Muscle of back (tissue), 11 donors: Measurements from ENCODE around the gene OPHN1. TPM values are rescaled to one million over a fixed set of nuclear protein-coding genes. Genes with fewer than 3 reads are reported as not detected.
"Not testable (repeated sequence)": the region's sequence is repeated elsewhere in the genome, so short reads cannot be mapped to it uniquely, and the experiment has no call there.

Experiments
- DNase-seq, 3 donors: peaks; one replicate each; pipeline versions ENCODE4 v3.0.0 to v3.0.0-alpha.2; 2013
- polyA plus RNA-seq, 10 donors: library from polyadenylated mRNA; unstranded; fragments of 120-200 nt; gene quantifications; one replicate each; pipeline ENCODE4 v1.2.1, GENCODE V29; 2013; ENCODE audit not compliant: insufficient read length in 10 of 10

Gene OPHN1
- polyA plus RNA-seq, 10 donors = 11.2 to 23.1 (median 14.9) TPM

DNA sequence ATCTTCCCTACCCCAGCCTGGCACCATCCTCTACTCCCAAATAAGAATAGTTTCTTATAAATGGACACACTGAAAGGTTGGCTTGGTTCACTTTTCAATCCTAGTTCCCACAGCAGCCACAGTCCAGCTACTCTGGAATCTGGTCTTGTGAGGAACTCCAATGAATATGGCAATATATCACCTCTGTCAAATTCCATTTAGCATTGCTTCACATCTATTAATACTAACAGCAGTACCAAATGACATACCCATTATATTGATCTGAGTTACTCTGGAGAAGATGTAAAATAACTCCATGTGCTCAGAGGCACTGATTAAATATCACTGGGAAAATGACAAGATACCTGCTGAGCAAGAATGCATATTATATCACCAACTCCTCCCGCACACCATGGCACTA, 8.6 kb downstream of the OPHN1 start:
- DNase-seq = no peak

DNA sequence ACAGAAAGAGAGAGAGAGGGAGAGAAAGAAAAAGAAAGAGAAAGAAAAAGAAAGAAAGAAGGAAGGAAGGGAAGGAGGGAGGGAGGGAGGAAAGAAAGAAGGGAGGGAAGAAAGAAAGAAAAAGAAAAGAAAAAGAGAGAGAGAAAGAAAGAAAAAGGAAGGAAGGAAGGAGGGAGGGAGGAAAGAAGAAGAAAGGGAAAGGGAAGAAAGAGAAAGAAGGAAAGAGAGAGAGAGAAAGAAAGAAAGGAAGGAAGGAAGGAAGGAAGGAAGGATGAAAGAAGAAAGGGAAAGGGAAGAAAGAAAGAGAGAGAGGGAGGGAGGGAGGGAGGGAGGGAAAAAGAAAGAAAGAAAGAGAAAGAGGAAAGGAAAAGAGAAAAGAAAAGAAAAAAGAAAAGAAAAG, 10.8 kb downstream of the OPHN1 start:
- no peak for DNase-seq

DNA sequence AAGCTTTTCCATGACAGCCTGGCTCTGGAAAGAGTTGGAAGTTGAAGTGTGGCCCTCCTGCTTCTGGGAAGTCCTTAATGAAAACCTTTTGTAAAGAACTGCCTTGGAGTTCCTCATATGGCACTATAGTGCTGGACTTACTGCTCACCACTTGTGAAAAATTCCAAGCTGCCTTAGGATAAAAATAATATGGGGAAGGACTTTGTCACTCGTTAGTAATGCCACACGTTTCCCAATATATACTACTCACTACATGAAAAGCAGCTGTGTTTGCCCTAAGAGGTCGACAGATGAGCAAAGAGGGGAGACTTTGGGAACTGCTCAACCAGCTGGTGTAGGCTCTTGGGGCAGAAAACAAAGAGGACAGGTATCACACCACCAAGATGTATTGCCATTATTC, 11.7 kb downstream of the OPHN1 start:
- DNase-seq = no peak

DNA sequence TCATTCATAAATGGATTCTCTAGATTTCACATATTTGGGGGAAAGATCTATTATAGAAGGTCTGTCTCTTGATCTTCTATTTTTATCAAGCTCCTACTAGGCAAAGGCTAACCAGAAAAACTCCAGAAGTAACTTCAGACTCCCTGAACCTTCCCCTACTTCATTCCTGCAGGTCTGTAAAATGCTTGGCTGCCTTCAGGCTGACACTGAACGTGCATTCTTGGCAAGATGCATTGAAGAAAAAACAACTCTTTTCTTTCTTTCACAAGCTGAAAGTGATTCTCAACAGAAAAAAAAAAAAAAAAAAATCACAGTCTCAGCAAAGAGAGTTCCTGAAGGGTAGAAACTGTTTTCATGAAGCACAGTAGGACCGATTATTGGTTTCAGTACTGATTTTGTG, 12.7 kb downstream of the OPHN1 start:
- DNase-seq = peak in 1 of 3 donors; percentile 53

DNA sequence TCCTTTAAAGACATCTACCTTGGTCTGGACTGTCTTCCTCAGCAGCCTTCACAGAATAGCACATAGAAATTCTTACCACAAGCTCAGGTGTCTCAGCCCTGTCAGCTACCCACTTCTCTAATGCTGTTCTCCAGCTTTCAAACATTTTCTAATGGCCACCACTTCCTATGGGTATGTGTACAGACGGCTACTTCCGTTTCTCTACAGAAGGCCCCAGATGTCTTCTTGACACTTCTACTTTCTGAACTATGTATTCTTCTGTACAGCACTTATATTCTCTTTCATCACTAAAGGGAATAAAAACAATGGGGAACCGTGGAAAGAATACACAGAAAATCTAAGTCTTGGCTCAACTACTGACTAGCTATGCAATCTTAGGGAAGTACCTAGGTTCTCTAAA, 13.3 kb downstream of the OPHN1 start:
- DNase-seq = no peak

DNA sequence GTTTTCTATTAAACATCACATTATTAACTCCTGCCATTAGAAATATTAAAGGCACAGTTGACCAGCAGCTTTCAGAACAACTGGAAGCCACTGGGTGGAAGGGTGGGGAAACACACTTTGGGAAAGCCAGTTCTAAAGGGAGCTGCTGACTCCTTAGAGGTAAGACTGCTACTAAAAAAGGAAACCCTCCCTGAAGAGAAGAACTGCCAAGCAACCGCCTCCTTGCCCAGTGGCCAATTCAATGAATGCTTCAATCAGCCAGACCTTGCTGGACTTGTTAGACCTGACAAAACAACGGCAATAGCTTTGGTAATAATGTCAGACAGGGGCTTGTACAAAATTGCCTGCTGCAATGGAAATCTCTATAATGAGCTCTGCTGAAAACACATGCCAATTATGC, 15.6 kb downstream of the OPHN1 start:
- no peak for DNase-seq

DNA sequence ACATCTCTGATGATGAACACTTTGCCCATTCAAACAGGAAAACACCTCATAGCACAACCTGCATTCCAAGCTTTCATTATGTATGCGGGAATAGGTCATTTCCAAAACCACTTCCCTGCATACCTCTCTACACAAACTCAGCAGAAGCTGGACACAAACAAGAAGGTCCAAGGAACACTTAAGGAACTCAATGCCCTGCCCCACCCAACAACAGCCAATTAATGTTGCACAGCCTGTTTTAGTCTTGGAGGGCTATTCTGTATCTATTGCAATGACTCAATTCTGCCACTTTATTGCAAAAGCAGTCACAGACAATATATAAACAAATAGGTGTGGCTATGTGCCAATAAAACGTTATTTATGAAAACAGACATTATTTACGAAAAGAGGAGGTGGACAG, 16.7 kb downstream of the OPHN1 start:
- DNase-seq = no peak

DNA sequence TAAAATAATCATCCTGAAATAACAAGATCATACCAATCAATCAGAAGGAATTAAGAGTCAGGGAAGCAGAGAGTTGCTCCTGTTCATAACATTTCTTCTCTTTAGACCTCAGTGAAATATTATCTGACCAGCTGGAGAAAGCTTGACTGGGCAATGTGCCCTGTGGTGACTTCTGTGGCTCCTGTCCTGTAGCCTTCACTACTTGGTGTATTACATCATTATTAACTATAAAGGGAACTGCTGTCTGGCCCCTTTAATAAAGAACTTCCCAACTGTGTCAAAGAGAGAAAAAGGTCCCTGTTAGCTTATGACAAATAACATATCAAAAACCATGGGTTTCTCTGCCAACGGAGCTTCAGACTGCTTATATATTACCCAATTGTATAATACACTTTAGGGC, 18.0 kb downstream of the OPHN1 start:
- peak in 2 of 3 donors; percentile 42 to 49 for DNase-seq

DNA sequence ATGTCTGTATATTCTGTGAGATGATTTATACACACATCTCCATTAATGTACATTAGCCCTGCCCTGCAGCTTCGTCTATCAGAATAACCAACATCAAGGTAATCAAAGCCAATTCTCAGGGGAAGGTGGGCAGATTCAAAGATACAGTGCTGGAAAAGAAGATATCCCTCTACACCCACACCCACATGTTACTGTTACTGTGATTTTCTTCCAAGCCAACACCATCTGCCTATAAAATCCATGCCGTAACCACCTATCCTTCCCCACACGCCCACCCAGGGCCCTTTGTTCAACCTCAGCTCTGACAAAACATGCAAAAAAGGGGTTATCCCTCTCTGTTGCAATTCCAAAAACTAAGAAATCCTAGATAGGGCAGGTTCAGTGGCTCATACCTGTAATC, 20.0 kb downstream of the OPHN1 start:
- no peak for DNase-seq

DNA sequence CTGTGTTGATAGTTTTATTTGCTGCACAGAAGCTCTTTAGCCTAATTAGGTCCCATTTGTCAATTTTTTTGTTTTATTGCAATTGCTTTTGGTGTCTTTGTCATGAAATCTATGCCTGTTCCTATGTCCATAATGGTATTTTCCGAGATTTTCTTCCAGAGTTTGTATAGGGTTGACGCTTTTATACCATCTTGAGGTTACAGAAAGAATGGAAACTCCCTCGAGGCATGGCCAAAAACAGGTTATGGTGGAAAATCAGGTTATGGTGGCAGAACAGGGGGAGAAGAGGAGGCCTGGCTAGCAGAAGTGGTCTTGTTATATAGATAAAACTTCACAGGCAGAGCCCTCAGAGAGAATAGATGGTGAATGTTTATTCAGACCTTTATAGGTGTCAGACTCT, 21.6 kb downstream of the OPHN1 start:
- no peak for DNase-seq

DNA sequence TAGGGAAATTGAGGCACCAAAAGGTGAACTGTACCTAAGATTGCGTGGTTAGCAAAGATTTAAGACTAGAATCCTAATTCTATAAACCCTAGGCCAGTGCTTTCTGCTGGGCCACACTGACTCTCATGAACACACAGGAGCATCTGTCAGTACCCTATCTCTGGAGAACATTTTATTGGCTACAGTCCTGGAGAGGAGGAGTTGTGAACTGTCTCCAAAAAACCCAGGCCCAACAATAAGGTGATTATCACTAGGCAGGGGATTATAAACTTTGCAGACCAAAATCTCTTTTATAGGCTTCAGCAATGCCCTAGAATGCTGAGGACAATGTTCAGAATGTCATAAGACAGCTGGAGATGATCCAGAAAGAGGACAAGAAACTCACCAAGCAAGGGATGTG, 24.1 kb downstream of the OPHN1 start:
- DNase-seq = peak in 1 of 3 donors; percentile 42

DNA sequence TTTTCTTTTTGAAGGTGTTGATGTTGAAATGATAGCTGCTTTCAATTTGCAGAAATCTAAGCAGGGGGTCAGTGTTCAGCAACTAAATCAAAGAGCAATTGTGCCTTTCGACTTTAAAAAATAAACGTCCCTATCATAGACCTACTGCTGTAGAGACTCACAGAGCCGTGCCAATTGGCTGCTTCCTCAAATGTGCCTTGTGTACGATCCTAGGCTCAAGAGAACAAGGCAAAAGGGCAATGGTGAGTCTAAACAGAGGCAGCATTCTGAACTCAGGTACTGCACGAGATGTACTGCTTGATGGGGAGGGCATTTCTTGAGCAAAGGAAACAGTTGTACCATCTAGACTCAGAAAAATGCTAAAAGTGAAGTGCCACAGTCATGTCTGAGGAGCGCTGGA, 29.8 kb downstream of the OPHN1 start:
- DNase-seq = no peak

DNA sequence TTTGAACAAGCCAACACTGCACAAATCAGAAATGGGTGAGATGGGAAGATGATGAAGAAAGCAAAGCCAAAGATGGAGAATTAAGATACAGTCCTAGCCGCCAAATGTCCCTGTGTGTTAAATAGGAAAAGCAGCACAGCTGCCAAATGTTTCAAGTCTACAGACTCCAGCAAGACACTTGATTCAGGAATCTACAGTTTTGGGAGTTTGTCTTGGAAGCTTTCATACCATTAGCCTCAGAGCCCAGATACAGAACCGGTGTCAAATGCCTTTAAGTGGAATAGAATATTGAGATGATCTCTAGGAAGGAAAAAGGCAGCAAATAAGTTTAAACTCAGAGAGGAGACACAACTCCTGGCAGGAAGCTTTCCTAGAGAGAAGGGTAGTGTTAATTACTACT, 30.3 kb downstream of the OPHN1 start:
- DNase-seq = peak in 1 of 3 donors; percentile 27

DNA sequence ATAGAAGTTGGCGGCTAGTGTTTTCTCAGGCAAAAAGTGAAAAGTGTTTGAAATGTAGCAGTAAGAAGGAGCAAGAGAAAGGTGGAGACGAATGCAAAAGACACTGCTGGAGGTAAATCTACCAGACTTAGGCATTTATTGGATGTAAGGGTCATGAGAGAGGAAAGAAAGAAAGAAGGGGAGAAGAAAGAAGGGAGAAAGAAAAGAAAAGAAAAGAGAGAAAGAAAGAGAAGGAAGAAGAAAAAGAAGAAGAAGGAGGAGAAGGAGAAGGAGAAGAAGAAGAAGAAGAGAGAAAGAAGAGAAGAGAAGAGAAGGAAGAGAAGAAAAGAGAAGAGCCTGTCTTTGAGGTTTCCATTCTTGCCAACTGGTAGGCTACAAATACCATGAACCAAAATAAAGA, 31.2 kb downstream of the OPHN1 start:
- DNase-seq = no peak

DNA sequence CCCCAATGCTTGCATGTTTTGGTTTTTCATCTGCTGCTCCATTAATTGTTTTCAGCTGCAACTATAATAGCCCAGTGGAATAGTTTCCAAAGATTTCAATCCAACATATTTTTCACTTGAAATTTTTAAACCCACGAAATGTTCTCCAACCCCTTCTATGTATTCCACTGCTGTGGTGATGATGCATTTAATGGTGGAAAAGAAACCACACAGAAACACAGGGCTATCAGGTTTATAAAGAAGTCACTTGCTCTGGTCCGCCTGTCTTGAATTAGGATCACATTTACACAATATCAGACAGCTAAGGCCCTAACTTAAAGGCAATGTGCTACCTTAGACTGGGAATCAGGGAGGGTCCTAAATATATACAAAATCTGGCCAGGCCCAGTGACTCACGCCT, 35.0 kb downstream of the OPHN1 start:
- DNase-seq = peak in 1 of 3 donors; percentile 27

DNA sequence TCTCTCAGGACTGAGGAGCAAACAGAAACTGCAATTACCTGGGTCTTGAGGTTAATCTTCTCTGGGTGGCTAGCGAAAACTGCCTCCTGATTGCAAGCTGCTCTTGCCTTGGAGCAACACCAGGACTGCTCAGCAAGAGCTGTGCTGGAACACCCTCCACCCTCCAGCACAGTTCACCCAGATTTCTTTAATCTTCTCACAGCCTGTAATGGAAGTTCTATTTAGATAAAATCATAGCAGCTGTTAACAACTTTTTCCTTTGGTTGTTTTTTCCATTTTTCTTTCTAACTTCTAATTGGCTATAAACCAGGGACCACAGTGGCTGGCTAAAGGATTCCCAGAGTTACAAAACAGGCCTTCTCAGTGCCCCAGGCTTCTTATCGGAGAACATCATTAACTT, 36.3 kb downstream of the OPHN1 start:
- DNase-seq = peak in 1 of 3 donors; percentile 42

DNA sequence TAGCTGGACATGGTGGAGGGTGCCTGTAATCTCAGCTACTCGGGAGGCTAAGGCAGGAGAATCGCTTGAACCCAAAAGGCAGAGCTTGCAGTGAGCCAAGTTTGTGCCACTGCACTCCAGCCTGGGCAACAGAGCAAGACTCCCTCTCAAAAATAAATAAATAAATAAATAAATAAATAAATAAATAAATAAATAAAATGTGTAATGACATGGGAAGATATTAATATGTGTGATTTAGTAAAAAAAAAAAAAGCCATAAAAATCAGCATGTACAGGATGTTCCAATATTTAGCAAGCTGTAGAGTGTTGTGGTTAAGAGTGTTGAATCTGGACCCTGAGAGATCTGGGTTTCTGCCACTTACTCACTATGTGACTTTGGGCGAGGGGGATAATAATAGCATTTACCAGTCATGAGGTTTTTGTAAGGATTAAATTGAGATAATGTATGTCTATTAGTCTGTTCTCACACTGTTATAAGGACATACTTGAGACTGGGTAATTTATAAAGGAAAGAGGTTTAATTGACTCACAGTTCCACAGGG, 43.8 kb downstream of the OPHN1 start:
- DNase-seq = not testable (repeated sequence)

DNA sequence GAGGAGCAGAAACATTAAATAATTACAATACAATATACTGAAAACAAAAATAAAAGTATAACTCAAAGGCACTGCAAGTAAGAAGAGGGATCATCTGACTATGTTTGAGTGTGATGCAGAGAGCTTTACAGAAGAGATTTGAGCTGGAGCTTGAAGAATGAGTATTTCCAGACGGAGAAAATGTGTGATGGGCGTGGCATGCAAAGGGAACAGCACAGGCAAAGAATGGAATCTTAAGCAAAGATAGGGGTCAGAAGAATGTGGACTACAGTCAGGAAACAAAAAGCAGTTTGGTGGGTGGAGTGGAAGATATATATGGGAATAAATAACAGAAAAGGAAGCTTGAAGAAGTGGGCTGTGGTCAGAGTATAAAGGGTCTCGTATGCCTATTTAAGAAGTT, 45.5 kb downstream of the OPHN1 start:
- peak in 1 of 3 donors; percentile 21 for DNase-seq

DNA sequence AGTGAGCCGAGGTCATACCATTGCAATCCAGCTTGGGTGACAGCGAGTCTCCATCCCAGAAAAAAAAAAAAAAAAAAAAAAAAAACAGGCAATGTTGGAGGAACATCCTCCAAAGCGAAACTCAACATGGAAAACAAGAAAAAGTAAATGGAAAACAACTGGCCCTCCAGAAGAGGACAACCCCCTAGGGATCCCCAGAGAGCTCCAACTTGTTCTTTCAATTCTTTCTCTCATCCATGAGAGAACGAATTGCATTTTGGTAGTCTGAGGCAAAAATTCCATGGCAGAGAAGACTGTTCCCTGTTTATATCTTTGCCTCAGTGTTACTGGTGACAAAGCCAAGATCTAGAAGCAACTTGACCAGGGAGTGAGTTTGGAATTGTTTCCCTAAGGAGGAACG, 49.8 kb downstream of the OPHN1 start:
- DNase-seq = no peak

DNA sequence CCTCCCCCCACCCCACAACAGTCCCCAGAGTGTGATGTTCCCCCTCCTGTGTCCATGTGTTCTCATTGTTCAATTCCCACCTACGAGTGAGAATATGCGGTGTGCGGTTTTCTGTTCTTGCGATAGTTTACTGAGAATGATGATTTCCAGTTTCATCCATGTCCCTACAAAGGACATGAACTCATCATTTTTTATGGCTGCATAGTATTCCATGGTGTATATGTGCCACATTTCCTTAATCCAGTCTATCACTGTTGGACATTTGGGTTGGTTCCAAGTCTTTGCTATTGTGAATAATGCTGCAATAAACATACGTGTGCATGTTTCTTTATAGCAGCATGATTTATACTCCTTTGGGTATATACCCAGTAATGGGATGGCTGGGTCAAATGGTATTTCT, 55.7 kb downstream of the OPHN1 start:
- not testable (repeated sequence) for DNase-seq

DNA sequence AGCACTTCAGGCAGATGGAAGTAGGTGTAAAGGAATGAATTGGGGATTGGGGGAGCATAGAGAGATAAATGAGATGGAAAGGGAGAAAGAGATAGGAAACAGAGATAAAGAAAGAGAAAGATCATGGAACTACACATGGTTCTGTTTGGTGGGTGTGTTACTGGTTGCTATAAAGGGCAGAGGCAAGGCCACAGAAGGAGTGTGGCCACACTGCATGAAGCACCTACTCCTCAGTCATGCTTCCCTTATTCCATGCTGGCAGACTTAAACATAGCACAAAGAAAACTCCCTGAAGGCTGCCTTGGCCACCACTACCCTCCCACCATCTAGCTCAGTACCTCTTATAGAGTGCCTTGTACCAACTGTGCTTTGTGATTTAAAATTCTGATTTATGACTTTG, 56.9 kb downstream of the OPHN1 start:
- DNase-seq = no peak

DNA sequence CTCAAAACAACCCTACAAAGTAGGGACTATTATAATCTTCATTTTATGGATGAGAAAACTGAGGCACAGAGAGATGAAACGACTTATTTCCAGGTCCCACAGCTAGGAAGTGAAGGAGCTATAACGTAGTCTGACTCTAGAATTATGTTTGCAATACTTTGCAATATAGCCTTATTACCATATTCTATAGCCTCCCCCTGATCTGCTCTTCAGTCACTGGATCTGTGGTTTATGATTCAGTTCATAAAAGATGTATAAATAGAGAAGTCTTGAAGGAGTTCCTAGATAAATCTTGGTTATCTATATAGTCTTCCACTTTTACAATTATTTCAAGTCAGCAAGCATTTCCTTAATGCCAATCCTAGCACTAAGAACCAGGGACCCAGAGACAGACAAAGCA, 57.5 kb downstream of the OPHN1 start:
- no peak for DNase-seq

DNA sequence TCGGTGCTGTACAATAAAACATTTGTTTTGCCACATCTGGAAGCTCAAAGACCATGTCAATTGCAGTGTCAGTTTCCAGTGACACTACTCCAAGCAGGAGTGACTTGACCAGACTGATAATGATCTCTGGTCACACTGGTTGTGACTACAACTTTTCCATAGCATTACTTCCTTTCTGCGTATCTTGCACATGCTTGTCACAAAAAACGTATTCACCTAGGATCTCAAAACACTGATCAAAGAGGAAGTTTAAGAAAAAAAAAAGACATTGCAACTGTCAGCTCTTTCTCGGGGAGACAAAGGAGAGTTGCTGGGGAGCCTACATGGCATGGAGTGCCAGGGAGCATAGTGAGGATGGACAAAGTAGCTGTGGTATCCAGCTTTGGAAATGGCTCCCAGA, 60.6 kb downstream of the OPHN1 start:
- no peak for DNase-seq

DNA sequence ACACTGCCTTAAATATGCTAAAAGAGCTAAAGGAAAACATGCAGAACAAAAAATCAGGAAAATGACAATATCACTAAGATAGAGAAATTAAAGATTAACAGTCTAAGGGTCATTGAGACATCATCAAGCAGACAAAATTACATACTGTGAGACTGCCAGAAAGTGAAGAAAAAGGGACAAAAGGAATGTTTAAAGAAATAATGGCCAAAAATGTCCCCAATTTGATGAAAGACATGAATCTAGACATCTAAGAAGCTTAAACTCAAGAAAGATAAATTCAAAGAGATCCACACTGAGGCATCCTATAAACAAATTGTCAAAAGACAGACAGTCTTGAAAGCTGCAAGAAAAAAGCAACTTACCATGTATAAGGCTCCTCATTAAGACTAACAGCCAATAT, 63.7 kb downstream of the OPHN1 start:
- DNase-seq = no peak

DNA sequence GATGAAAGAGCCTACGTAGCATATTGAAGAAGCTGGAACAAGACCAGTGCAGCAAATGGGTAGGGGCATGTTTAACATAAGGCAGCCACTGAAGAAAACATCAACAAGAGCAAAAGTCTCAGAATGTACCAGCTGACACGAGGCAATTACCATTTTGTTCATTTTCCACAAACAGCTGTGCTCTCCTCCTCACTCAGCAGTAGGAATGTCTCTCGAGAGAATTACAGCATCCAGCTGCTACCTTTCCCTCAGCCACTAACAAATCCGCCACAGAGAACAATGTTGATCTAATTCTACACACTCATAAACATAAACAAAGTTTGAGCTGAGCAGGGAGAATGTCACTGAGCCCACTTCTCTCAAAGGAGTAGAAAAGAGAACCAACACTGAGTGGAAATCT, 68.0 kb downstream of the OPHN1 start:
- peak; percentile 30 to 75 (median 33) for DNase-seq
